HG03066 (cell line): ENCODE measurements around the gene HJURP.

Experiments
- ATAC-seq: cut with Tn5 transposase; IDR thresholded peaks from one replicate; pipeline ENCODE4 v1.9.1; 2021; ENCODE audit warnings: low read depth; ENCODE audit not compliant: unreplicated experiment

Gene HJURP

GRCh38 chr2:233850745-233851144 is 3.6 kb downstream of the HJURP start:
- no peak for ATAC-seq

GRCh38 chr2:233849607-233850271 is 4.6 kb downstream of the HJURP start:
- ATAC-seq: no peak

GRCh38 chr2:233848276-233848675 is 6.1 kb downstream of the HJURP start:
- no peak for ATAC-seq

- ATAC-seq: no peak
These were observed 7.0 kb downstream of the HJURP start for GRCh38 chr2:233847248-233847898.

DNA sequence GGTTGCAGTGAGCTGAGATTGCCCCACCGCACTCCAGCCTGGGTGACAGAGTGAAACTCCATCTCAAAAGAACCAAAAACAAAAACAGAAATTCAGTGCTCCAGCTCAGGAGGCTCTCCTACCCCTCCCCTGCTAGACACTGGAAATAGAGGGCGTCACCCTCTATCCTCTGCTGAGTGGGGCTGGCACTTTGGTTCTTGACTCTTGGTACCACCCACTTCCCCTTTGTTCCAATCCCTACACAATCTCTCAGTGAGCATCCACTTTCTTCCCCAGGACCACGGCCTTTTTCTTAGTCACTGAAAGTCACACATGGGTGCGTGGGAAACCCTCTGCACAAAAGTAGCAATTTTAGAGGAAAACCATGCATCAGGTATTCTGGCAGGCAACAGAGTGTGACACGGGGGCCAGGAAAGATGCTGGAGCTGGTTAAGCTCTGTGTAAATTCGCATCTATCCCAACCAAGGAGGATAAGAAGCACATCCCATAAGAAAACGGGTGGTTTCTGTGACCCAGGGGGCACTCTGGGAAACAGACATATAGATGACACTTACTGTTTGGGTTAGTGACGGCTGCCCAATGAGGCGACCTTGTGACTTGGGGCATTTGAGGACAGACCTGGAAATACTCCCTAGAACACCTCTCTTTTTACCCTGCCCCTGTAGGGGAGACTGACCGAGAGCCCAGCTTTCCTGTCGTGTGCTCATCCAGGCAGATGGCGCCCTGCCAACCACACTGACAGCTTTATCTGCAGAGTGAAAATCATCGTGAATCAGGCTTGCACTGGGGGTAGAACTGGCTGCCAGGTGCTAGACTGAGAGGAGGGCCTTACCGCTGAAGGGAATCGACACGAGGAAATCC is 7.7 kb downstream of the HJURP start:
- no peak for ATAC-seq

- no peak for ATAC-seq
These were observed 8.9 kb downstream of the HJURP start for GRCh38 chr2:233845301-233846060.

GRCh38 chr2:233844836-233845235 is 9.5 kb downstream of the HJURP start:
- no peak for ATAC-seq

DNA sequence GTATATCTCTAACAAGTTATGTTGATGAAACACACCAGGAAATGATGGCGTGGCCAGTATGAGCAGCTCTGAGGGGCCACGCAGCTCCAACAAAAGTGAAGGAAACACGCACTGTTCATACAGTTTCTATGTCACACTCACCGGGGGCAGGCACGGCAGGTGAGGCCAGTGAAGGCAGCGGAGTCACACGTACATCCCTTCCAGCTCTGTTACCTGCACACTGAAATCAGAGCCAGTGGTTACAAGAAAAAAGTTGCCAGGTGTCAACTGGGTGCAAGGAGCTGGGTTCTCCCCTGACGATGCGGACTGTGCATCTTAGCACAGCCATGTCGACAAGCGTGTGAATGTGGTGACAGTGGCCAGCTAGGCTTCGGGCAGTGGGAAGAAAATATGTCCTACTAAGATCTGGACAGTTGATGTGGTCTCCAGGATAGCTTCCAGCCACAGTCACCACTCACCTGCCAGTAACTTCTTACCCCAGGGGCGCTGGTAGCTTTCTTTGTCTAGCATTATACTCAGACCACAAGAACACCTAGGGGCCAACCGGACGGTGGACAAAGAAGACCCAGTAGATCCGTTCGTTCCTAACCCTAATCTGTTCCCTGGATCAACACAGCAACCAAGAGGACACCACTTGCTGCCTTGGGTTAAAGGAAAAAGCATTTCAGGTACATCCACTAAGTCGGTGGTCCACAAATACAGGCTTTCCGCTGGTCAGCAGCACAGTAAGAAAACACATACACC is 10.1 kb downstream of the HJURP start:
- ATAC-seq: no peak

GRCh38 chr2:233841183-233841582 is 13.2 kb downstream of the HJURP start:
- ATAC-seq: no peak

DNA sequence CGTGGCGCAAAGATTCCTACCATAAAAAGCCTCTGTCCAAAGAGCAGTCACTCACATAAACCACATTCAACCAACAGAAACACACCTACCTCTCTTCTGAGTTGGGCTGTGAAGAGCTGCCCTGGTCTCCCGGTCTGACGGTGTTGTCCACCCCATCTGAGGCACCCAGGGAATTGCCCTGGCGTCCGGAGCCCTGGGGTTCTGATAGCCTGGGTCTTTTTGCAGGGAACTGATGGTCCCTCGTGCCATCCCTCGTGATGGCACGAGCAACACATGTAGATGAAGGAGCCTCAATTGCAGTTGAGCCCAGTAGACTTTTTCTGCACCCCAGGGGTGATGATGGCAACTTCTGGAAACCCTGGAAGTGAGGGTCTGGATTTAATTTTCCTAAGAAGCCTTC is 13.8 kb downstream of the HJURP start:
- no peak for ATAC-seq

DNA sequence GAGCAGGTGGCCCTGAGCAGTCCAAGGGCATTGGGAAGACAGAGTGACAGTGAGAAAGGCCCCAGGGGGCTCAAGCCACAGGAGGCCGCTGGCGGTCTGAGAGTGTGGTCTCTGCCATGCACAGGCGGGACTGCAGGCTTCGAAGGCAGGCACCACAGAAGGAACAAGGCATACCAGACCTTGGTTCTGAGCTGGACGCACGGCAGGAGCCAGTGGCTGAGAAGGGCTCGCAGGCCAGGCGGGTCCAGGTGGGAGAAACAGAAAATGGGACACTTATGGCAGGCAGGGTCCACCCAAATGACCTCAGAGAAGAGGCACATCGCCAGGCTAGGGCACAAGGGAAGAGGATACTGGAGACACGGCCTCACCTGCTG is 14.9 kb downstream of the HJURP start:
- no peak for ATAC-seq

GRCh38 chr2:233838726-233839446 is 15.4 kb downstream of the HJURP start:
- no peak for ATAC-seq

GRCh38 chr2:233838251-233838650 is 16.1 kb downstream of the HJURP start:
- no peak for ATAC-seq

DNA sequence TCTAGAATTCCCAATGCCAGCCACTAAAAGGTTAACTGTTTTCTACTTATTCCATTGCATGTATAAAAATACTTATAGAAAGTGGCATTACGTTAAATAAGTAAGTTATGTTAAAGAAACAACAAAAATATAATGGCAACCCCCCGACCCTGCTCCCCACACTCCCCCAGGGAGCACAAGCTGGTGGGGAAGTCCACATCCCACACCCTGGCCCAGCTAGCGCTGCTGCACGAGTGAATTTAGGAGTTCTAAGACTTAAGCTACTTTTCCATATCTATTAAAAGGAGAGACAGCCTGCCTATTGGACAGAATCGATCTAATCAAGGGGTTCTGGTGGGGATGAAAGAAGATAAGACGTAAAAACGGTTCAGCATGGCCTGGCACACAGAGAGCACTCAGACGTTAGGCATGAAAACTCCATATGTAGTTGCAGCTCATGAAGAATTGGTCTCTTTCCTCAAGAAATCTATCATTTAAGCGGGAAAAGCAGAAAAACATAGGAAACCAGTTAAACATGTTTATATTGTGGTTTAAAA is 16.6 kb downstream of the HJURP start:
- no peak for ATAC-seq

- no peak for ATAC-seq
These were observed 18.0 kb downstream of the HJURP start for GRCh38 chr2:233836359-233836758.

- no peak for ATAC-seq
These were observed 18.8 kb downstream of the HJURP start for GRCh38 chr2:233835230-233836186.

DNA sequence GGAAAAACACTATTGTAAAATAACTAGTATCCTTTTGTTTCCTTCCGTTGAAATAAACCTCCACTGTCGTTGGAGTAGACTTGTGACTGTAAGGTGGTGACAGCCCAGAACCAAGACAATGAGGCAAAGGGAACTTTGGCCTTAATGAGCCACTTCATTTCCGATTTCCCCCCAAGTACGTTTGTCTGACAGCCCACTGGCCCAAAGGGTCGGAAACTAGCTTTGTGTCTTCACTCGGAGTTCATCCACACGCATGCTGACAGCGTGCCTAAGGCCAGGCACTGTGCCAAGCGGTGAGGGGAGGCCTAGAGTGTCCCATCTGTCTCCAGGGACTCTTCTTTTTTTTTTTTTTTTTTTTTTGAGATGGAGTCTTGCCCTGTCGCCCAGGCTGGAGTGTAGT is 21.0 kb downstream of the HJURP start:
- ATAC-seq: no peak

GRCh38 chr2:233832869-233833311 is 21.4 kb downstream of the HJURP start:
- ATAC-seq: no peak
